GM12874 (cell line): Measurements from ENCODE around the gene RNF212B.

ENCODE experiments used
- CTCF ChIP-seq: IDR thresholded peaks from 2 replicates; pipeline ENCODE4 v1.5.1; 2011; ENCODE audit warnings: low read depth, mild to moderate bottlenecking, control low read depth, low read length, moderate library complexity; ENCODE audit not compliant: insufficient read depth

RNF212B gene

GRCh38 chr14:23237772-23238594, at the start of gene RNF212B:
TSS of gene RNF212B (plus strand) at chr14:23237936. CDS start at chr14:23240346, 2,410 bp downstream.
- no peak for TF ChIP-seq CTCF

DNA sequence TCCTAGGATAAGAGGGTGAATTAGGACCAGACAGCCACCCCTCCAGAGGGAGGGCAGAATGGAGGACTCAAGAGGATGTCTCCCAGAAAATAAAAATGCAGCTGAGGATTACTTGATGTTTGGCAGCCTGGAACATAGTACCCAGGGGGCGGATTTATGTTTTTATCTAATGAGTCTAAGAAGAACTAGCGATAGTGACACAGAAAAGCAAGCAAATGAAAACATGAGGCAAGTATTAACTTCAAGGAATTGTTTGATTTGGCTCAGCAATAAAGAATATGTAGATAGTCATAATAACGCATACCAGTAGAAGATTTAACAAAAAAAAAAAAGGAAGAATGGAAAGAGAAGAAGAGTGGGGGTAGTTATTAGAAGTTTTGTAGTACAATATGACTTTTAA, 44.3 kb upstream of the RNF212B start:
- TF ChIP-seq CTCF: no peak

- no peak for TF ChIP-seq CTCF
These were observed 42.1 kb upstream of the RNF212B start for GRCh38 chr14:23195552-23196101.

DNA sequence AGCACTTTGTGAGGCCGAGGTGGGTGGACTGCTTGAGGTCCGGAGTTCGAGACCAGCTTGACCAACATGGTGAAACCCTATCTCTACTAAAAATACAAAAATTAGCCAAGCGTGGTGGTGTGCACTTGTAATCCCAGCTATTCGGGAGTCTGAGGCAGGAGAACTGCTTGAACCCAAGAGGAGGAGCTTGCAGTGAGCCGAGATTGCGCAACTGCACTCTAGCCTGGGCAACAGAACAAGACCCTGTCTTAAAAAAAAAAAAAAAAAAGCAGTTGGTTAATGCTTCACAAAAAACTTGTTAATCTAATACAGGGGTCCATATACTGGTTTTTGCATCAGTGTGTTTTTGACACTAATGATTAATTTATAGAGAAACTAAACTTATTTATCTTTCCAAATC, 35.7 kb upstream of the RNF212B start:
- TF ChIP-seq CTCF: no peak

DNA sequence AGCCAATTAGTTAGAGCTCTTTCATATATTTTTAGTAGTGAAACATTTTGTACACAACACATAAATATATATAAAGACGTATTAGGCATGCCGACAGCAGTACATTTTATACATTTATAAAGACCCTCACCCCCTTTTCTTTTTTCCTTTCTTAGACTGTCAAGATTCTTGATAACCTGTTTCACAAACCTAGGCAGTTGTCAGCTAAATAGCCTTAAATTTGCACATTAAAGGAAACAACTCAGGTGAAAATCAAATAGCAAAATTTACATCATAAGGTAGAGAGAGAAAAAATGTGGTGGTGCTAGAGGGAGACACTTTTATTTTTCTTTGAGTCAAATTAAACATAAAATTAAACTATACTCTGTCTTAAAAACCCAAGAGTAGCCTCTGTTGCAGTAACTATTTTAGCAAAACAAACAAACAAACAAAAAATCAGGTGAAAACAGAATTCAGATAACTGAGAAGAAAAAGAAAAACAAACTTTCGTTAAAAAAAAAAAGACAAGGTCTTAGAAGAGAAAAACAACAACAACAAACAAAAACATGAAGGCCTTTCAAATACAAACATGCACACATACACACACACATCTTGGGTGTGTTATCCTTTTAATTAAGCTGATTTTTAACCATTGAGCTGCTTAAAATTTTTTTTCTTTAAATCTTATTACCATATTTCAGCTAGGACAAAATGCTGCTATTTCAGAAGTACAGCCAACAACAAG, 31.2 kb upstream of the RNF212B start:
- no peak for TF ChIP-seq CTCF

- no peak for TF ChIP-seq CTCF
These were observed 30.6 kb upstream of the RNF212B start for GRCh38 chr14:23207146-23207540.

GRCh38 chr14:23208324-23208723, 29.4 kb upstream of the RNF212B start:
- TF ChIP-seq CTCF: no peak
